Measurements from ENCODE around the gene CKAP5.

GRCh38 chr11:46849631-46850030 is 3.6 kb upstream of the CKAP5 start:
- TF ChIP-seq CTCF (conservative IDR thresholded peaks at IDR 0.05) = no peak
- no peak for TF ChIP-seq ZFX (IDR thresholded peaks at IDR 0.05)
